ENCODE data around the gene EGFL6.

EGFL6 gene

GRCh38 chrX:13550346-13550745 is 19.1 kb upstream of the EGFL6 start:
- Histone ChIP-seq H3K36me3 (ENCODE audit: control insufficient read depth, insufficient read depth, low read length) (no peaks in the 10 kb centered on the region), H3K9me3 (ENCODE audit: control insufficient read depth, insufficient read depth, low read length) (no peaks in the 10 kb centered on the region), H3K4me1 (ENCODE audit: control insufficient read depth, insufficient read depth, low read length) (no peaks in the 10 kb centered on the region), H3K4me3 (ENCODE audit: low read depth, low read length) (no peak overlapping the region), H3K27me3 (ENCODE audit: control insufficient read depth, insufficient read depth, low read length) (no peaks in the 10 kb centered on the region), H3K9ac (ENCODE audit: low read depth, low read length) (no peak overlapping the region)

- no peak overlapping the region for H3K4me3 ChIP-seq (ENCODE audit: low read depth, low read length)
- H3K36me3 ChIP-seq (ENCODE audit: control insufficient read depth, insufficient read depth, low read length), result no peaks in the 10 kb centered on the region
- H3K27me3 ChIP-seq (ENCODE audit: control insufficient read depth, insufficient read depth, low read length), result no peaks in the 10 kb centered on the region
- no peaks in the 10 kb centered on the region for H3K9me3 ChIP-seq (ENCODE audit: control insufficient read depth, insufficient read depth, low read length)
- no peak overlapping the region for H3K9ac ChIP-seq (ENCODE audit: low read depth, low read length)
- no peaks in the 10 kb centered on the region for H3K4me1 ChIP-seq (ENCODE audit: control insufficient read depth, insufficient read depth, low read length)
Measured at GRCh38 chrX:13551610-13552009, 17.8 kb upstream of the EGFL6 start.

- no peak overlapping the region for H3K4me3 ChIP-seq (ENCODE audit: low read depth, low read length)
- no peaks in the 10 kb centered on the region for H3K4me1 ChIP-seq (ENCODE audit: control insufficient read depth, insufficient read depth, low read length)
- H3K27me3 ChIP-seq (ENCODE audit: control insufficient read depth, insufficient read depth, low read length), result no peaks in the 10 kb centered on the region
- H3K36me3 ChIP-seq (ENCODE audit: control insufficient read depth, insufficient read depth, low read length), result no peaks in the 10 kb centered on the region
- no peak overlapping the region for H3K9ac ChIP-seq (ENCODE audit: low read depth, low read length)
- H3K9me3 ChIP-seq (ENCODE audit: control insufficient read depth, insufficient read depth, low read length), result no peaks in the 10 kb centered on the region
Measured at GRCh38 chrX:13552892-13553291, 16.5 kb upstream of the EGFL6 start.

- Histone ChIP-seq H3K4me3 (ENCODE audit: low read depth, low read length) (no peak overlapping the region), H3K4me1 (ENCODE audit: control insufficient read depth, insufficient read depth, low read length) (peaks cover 6% of the 10 kb centered on the region), H3K9ac (ENCODE audit: low read depth, low read length) (no peak overlapping the region), H3K36me3 (ENCODE audit: control insufficient read depth, insufficient read depth, low read length) (no peaks in the 10 kb centered on the region), H3K9me3 (ENCODE audit: control insufficient read depth, insufficient read depth, low read length) (no peaks in the 10 kb centered on the region), H3K27me3 (ENCODE audit: control insufficient read depth, insufficient read depth, low read length) (peaks cover 35% of the 10 kb centered on the region)
Measured at GRCh38 chrX:13565511-13565910, 3.9 kb upstream of the EGFL6 start.

- H3K36me3 ChIP-seq (ENCODE audit: control insufficient read depth, insufficient read depth, low read length), result no peaks in the 10 kb centered on the region
- peaks cover 9% of the 10 kb centered on the region for H3K4me1 ChIP-seq (ENCODE audit: control insufficient read depth, insufficient read depth, low read length)
- H3K9me3 ChIP-seq (ENCODE audit: control insufficient read depth, insufficient read depth, low read length), result no peaks in the 10 kb centered on the region
- H3K9ac ChIP-seq (ENCODE audit: low read depth, low read length), result no peak overlapping the region
- peak overlapping the region; percentile 64 for H3K4me3 ChIP-seq (ENCODE audit: low read depth, low read length)
- H3K27me3 ChIP-seq (ENCODE audit: control insufficient read depth, insufficient read depth, low read length), result peaks cover 51% of the 10 kb centered on the region
Measured at GRCh38 chrX:13570261-13570605, 832 bp downstream of the EGFL6 start.

- Histone ChIP-seq H3K9me3 (ENCODE audit: control insufficient read depth, insufficient read depth, low read length) (no peaks in the 10 kb centered on the region), H3K27me3 (ENCODE audit: control insufficient read depth, insufficient read depth, low read length) (peaks cover 51% of the 10 kb centered on the region), H3K4me3 (ENCODE audit: low read depth, low read length) (no peak overlapping the region), H3K36me3 (ENCODE audit: control insufficient read depth, insufficient read depth, low read length) (no peaks in the 10 kb centered on the region), H3K9ac (ENCODE audit: low read depth, low read length) (no peak overlapping the region), H3K4me1 (ENCODE audit: control insufficient read depth, insufficient read depth, low read length) (peaks cover 9% of the 10 kb centered on the region)
Measured at GRCh38 chrX:13571136-13571535, 1.7 kb downstream of the EGFL6 start.

GRCh38 chrX:13574600-13574999 is 5.2 kb downstream of the EGFL6 start:
- H3K9ac ChIP-seq (ENCODE audit: low read depth, low read length), result no peak overlapping the region
- H3K4me1 ChIP-seq (ENCODE audit: control insufficient read depth, insufficient read depth, low read length), result peaks cover 5% of the 10 kb centered on the region
- H3K4me3 ChIP-seq (ENCODE audit: low read depth, low read length), result no peak overlapping the region
- H3K9me3 ChIP-seq (ENCODE audit: control insufficient read depth, insufficient read depth, low read length), result no peaks in the 10 kb centered on the region
- H3K36me3 ChIP-seq (ENCODE audit: control insufficient read depth, insufficient read depth, low read length), result no peaks in the 10 kb centered on the region
- peaks cover 25% of the 10 kb centered on the region for H3K27me3 ChIP-seq (ENCODE audit: control insufficient read depth, insufficient read depth, low read length)

- H3K4me1 ChIP-seq (ENCODE audit: control insufficient read depth, insufficient read depth, low read length), result no peaks in the 10 kb centered on the region
Measured at GRCh38 chrX:13579661-13580060, 10.3 kb downstream of the EGFL6 start.

GRCh38 chrX:13581554-13581953 is 12.2 kb downstream of the EGFL6 start:
- H3K4me3 ChIP-seq (ENCODE audit: low read depth, low read length), result no peak overlapping the region
- H3K27me3 ChIP-seq (ENCODE audit: control insufficient read depth, insufficient read depth, low read length), result no peaks in the 10 kb centered on the region
- no peaks in the 10 kb centered on the region for H3K9me3 ChIP-seq (ENCODE audit: control insufficient read depth, insufficient read depth, low read length)
- H3K36me3 ChIP-seq (ENCODE audit: control insufficient read depth, insufficient read depth, low read length), result no peaks in the 10 kb centered on the region
- no peak overlapping the region for H3K9ac ChIP-seq (ENCODE audit: low read depth, low read length)
- no peaks in the 10 kb centered on the region for H3K4me1 ChIP-seq (ENCODE audit: control insufficient read depth, insufficient read depth, low read length)

More at GRCh38 chrX:13579661-13580060, 10.3 kb downstream of the EGFL6 start:
- Histone ChIP-seq H3K4me3 (ENCODE audit: low read depth, low read length) (no peak overlapping the region), H3K27me3 (ENCODE audit: control insufficient read depth, insufficient read depth, low read length) (no peaks in the 10 kb centered on the region), H3K9ac (ENCODE audit: low read depth, low read length) (no peak overlapping the region), H3K9me3 (ENCODE audit: control insufficient read depth, insufficient read depth, low read length) (no peaks in the 10 kb centered on the region), H3K36me3 (ENCODE audit: control insufficient read depth, insufficient read depth, low read length) (no peaks in the 10 kb centered on the region)

GRCh38 chrX:13587786-13588477 is 18.5 kb downstream of the EGFL6 start:
- no peak overlapping the region for H3K4me3 ChIP-seq (ENCODE audit: low read depth, low read length)
- H3K9me3 ChIP-seq (ENCODE audit: control insufficient read depth, insufficient read depth, low read length), result no peaks in the 10 kb centered on the region
- no peaks in the 10 kb centered on the region for H3K36me3 ChIP-seq (ENCODE audit: control insufficient read depth, insufficient read depth, low read length)
- no peaks in the 10 kb centered on the region for H3K27me3 ChIP-seq (ENCODE audit: control insufficient read depth, insufficient read depth, low read length)
- no peaks in the 10 kb centered on the region for H3K4me1 ChIP-seq (ENCODE audit: control insufficient read depth, insufficient read depth, low read length)
- H3K9ac ChIP-seq (ENCODE audit: low read depth, low read length), result no peak overlapping the region

- Histone ChIP-seq H3K9ac (ENCODE audit: low read depth, low read length) (no peak overlapping the region), H3K36me3 (ENCODE audit: control insufficient read depth, insufficient read depth, low read length) (no peaks in the 10 kb centered on the region), H3K4me3 (ENCODE audit: low read depth, low read length) (no peak overlapping the region), H3K27me3 (ENCODE audit: control insufficient read depth, insufficient read depth, low read length) (no peaks in the 10 kb centered on the region), H3K9me3 (ENCODE audit: control insufficient read depth, insufficient read depth, low read length) (no peaks in the 10 kb centered on the region), H3K4me1 (ENCODE audit: control insufficient read depth, insufficient read depth, low read length) (no peaks in the 10 kb centered on the region)
Measured at GRCh38 chrX:13590207-13590606, 20.8 kb downstream of the EGFL6 start.

- H3K9me3 ChIP-seq (ENCODE audit: control insufficient read depth, insufficient read depth, low read length), result no peaks in the 10 kb centered on the region
- H3K27me3 ChIP-seq (ENCODE audit: control insufficient read depth, insufficient read depth, low read length), result no peaks in the 10 kb centered on the region
- no peak overlapping the region for H3K9ac ChIP-seq (ENCODE audit: low read depth, low read length)
- H3K36me3 ChIP-seq (ENCODE audit: control insufficient read depth, insufficient read depth, low read length), result no peaks in the 10 kb centered on the region
- no peaks in the 10 kb centered on the region for H3K4me1 ChIP-seq (ENCODE audit: control insufficient read depth, insufficient read depth, low read length)
- no peak overlapping the region for H3K4me3 ChIP-seq (ENCODE audit: low read depth, low read length)
Measured at GRCh38 chrX:13590914-13591313, 21.5 kb downstream of the EGFL6 start.

Measured in iPS-15b (cell line).